Stimulated activated CD8-positive, alpha-beta memory T cell treated with anti-CD3 and anti-CD28 coated beads, Interleukin-15, amount 100 ng/mL, for 4 hours (primary cell): ENCODE data around the gene NAIF1.
"Not testable (repeated sequence)": the region's sequence is repeated elsewhere in the genome, so short reads cannot be mapped to it uniquely, and the experiment has no call there.

Experiments used
- DNase-seq, 2 donors: peaks; one replicate each; pipeline ENCODE4 v3.0.0-alpha.2; 2020; ENCODE audit warnings: low read depth in 2 of 2

Gene NAIF1

DNA sequence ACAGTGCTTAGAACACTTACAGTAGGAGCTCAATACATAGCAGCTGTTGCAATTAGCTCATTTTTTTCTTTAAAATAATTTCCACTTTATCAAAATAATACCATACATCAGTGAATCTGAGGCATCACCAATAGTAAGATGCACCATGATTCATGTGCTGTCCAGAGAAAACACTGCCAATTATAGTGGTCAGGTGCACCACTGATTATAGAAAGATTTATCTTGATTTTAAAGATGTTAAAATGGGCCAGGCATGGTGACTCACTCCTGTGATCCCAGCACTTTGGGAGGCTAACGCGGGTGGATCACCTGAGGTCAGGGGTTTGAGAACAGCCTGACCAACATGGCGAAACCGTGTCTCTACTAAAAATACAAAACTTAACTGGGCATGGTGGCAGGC is 39.4 kb downstream of the NAIF1 start:
- DNase-seq: no peak

GRCh38 chr9:128026773-128027541 is 40.2 kb downstream of the NAIF1 start:
- no peak for DNase-seq

GRCh38 chr9:128026255-128026772 is 40.8 kb downstream of the NAIF1 start:
- DNase-seq: peak; percentile 32 to 64

DNA sequence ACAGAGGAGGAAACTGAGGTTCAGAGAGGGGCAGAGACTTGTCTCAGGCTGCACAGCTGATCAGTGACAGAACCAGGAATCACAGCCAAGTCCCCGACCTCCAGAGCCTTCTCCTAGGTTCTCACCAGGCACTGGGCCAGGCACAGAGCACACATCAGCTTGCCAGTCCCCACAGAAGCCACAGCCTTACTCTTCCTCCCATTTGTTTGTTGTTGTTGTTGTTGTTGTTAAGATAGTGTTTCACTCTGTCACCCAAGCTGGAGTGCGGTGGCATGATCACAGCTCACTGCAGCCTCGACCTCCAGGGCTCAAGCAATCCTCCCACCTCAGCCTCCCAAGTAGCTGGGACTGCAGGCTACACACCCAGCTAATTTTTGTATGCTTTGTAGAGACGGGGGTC is 41.4 kb downstream of the NAIF1 start:
- DNase-seq: no peak

- no peak for DNase-seq
These were observed 42.3 kb downstream of the NAIF1 start for GRCh38 chr9:128024761-128025308.

DNA sequence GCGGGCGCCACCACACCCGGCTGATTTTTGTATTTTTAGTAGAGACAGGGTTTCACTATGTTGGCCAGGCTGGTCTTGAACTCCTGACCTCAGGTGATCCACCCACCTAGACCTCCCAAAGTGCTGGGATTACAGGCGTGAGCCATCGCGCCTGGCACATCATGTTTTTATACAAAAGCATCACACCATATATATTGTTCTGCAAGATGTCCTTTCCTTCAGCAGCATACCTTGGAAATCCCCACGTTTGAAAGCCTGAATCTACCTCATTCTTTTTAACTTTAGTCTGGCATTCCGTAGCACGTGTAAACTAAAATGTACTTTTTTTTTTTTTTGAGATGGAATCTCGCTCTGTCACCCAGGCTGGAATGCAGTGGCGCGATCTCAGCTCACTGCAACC is 43.4 kb downstream of the NAIF1 start:
- DNase-seq: not testable (repeated sequence)

DNA sequence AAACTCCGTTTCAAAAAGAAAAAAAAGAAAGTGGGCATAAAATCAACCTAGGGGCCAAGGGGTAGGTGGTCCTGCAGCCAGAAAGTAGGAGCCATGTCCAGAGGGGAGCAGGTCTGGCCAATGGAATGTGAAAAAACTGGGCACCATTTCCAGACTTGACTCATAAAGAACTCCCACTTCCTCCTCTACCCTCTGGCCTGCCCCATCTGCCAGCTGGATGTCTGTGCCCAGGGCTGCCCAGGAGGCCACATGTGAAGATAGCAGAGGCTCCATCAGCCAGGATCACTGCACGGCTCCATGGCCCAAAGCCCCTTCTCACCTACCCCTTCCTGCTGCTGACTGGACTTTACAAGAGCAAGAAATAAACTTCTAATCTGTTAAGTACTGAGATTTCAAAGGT is 44.2 kb downstream of the NAIF1 start:
- DNase-seq: no peak

- DNase-seq: no peak
These were observed 46.0 kb downstream of the NAIF1 start for GRCh38 chr9:128021098-128021497.

GRCh38 chr9:128020692-128021091 is 46.4 kb downstream of the NAIF1 start:
- DNase-seq: no peak

- DNase-seq: no peak
These were observed 51.4 kb downstream of the NAIF1 start for GRCh38 chr9:128015696-128016095.
